Body of pancreas (tissue), 4 donors: ENCODE results near the gene GNE. TPM values are rescaled to one million over a fixed set of nuclear protein-coding genes. Genes with fewer than 3 reads are reported as not detected.

Experiments
- ATAC-seq: fragments of 150-250 bp; one replicate; pipeline ENCODE4 v1.9.1; 2016
- DNase-seq, 4 donors: peaks; one replicate each; pipeline ENCODE4 v3.0.0-alpha.2; 2019
- H3K27ac ChIP-seq, 4 donors: fragments of 200-600 bp; sonication (generic); 1 replicate in 3 of 4; 2 replicates in 1 of 4; pipeline versions ENCODE4 v1.5.1 to v1.6.1; 2016 to 2019; ENCODE audit warnings: mild to moderate bottlenecking in 1 of 4, mixed read lengths in 1 of 4, moderate library complexity in 1 of 4
- H3K27me3 ChIP-seq, 2 donors: fragments of 200-600 bp; sonication (generic); one replicate each; pipeline ENCODE4 v1.6.0; 2016; ENCODE audit warnings: mild to moderate bottlenecking in 1 of 2
- H3K36me3 ChIP-seq, 2 donors: fragments of 200-600 bp; sonication (generic); replicated peaks in 1 of 2; 2 replicates each; pipeline ENCODE4 v1.5.1; 2016; ENCODE audit warnings: low read depth in 2 of 2; ENCODE audit not compliant: insufficient read depth in 1 of 2
- H3K4me1 ChIP-seq: fragments of 200-600 bp; sonication (generic); one replicate; pipeline ENCODE4 v1.6.0; 2016
- H3K4me3 ChIP-seq, 2 donors: fragments of 200-600 bp; sonication (generic); 1 replicate in 1 of 2; 2 replicates in 1 of 2; pipeline ENCODE4 v1.5.1; 2016 to 2019
- H3K9me3 ChIP-seq, 3 donors: fragments of 200-600 bp; sonication (generic); 1 replicate in 2 of 3; 2 replicates in 1 of 3; pipeline ENCODE4 v1.5.1; 2016
- POLR2A ChIP-seq, 3 donors: fragments of 450-650 bp; IDR thresholded peaks; one replicate each; pipeline ENCODE4 v1.6.1; 2016; ENCODE audit warnings: antibody characterized with exemption in 3 of 3, mild to moderate bottlenecking in 2 of 3
- WGBS, 2 donors: methylation state at CpG; one replicate each; pipeline ENCODE4 v1.1.5; 2017; 5-methylcytosine and 5-hydroxymethylcytosine counted together
- intact Hi-C: fragments of 100-400 bp; cut with DNase I; formaldehyde crosslinking; loops from one replicate; pipeline ENCODE4 v1.15.1; 2023
- total RNA-seq, 2 donors: library from RNA; depleted of rRNA; stranded (reverse); fragments of >200 nt; gene quantifications; one replicate each; pipeline ENCODE4 v1.1.0, GENCODE V29; 2016
- TF ChIP-seq, protein P1 (sequence below), 7 experiments: fragments of 450-650 bp in 4 of 7; fragments of 200-600 bp in 3 of 7; sonication (generic) in 3 of 7; IDR thresholded peaks; one replicate each; pipeline ENCODE4 v1.5.1; 2016 to 2019; ENCODE audit warnings: antibody characterized with exemption in 7 of 7

GNE gene
- total RNA-seq, 2 donors from 2014 or later = 7.3 to 15.8 TPM

DNA sequence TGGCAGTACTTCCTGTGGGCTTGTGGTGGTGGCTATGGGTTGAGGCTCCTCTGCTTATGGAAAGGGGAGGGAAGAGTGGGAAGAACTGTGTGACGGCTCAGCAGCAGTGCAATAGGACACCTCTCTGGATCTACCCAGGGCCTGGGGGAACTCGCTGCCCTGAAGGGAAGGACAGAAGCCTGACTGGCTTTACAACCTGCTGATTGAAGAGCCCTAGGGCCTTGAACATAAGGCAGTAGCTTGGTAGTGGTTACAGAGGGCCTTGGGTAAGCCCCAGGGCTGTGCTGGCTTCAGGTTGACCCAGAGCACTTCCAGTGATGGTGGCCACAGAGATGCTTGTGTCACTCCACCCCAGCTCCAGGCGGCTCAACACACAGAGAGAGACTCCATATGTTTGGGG, 83.5 kb downstream of the GNE start:
- no peaks in the 10 kb centered on the region for H3K9me3 ChIP-seq
- H3K4me3 ChIP-seq = no peak overlapping the region
- ATAC-seq = no peak
- no peak for DNase-seq
- WGBS, 2 donors = 54 to 84% methylated on average over 2 to 3 of the region's 3 CpGs
- no peaks in the 10 kb centered on the region for H3K27me3 ChIP-seq
- intact Hi-C loops = no loop called here
- no peak overlapping the region for H3K27ac ChIP-seq
- TF ChIP-seq, protein P1, sequence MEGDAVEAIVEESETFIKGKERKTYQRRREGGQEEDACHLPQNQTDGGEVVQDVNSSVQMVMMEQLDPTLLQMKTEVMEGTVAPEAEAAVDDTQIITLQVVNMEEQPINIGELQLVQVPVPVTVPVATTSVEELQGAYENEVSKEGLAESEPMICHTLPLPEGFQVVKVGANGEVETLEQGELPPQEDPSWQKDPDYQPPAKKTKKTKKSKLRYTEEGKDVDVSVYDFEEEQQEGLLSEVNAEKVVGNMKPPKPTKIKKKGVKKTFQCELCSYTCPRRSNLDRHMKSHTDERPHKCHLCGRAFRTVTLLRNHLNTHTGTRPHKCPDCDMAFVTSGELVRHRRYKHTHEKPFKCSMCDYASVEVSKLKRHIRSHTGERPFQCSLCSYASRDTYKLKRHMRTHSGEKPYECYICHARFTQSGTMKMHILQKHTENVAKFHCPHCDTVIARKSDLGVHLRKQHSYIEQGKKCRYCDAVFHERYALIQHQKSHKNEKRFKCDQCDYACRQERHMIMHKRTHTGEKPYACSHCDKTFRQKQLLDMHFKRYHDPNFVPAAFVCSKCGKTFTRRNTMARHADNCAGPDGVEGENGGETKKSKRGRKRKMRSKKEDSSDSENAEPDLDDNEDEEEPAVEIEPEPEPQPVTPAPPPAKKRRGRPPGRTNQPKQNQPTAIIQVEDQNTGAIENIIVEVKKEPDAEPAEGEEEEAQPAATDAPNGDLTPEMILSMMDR (IDR thresholded peaks at IDR 0.05) = no peak
- no peak for TF ChIP-seq POLR2A (IDR thresholded peaks at IDR 0.05)
- H3K4me1 ChIP-seq = no peaks in the 10 kb centered on the region
- no peaks in the 10 kb centered on the region for H3K36me3 ChIP-seq

DNA sequence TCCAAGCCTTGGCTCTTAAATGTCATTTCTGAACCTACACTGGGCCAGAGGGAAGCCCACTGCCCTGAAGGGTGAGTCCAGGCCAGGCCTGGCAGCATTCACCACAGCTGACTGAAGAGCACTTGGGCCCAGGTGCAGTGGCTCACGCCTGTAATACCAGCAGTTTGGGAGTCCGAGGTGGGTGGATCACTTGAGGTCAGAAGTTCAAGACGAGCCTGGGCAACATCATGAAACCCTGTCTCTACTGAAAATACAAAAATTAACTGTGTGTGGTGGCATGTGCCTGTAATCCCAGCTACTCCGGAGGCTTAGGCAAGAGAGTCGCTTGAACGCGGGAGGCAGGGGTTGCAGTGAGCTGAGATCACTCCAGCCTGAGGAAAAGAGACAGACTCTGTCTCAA, 84.0 kb downstream of the GNE start:
- no peaks in the 10 kb centered on the region for H3K4me1 ChIP-seq
- 83 to 87% methylated on average over 7 of the region's 7 CpGs for WGBS, 2 donors
- H3K9me3 ChIP-seq = no peaks in the 10 kb centered on the region
- ATAC-seq (no peak), DNase-seq (no peak)
- no peaks in the 10 kb centered on the region for H3K36me3 ChIP-seq
- TF ChIP-seq, protein P1 (IDR thresholded peaks at IDR 0.05) = no peak
- no peak for TF ChIP-seq POLR2A (IDR thresholded peaks at IDR 0.05)
- no peak overlapping the region for H3K27ac ChIP-seq
- intact Hi-C loops = no loop called here
- H3K4me3 ChIP-seq = no peak overlapping the region
- H3K27me3 ChIP-seq = no peaks in the 10 kb centered on the region

DNA sequence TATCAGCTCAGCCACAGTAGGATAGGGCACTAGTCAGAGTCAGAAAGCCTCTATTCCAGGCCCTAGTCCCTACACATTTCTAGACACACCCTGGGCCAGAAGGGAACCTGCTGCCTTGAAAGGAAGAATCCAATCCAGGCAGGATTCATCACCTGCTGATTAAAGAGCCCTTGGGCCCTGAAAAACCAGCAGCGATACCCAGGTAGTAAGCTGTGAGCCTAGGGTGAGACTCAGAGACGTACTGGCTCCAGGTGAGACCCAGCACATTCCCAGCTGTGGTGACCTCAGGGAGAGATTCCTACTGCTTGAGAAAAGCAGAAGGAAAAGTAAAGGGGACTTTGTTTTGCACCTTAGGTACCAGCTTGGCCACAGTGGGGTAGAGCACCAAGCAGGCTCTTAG, 84.4 kb downstream of the GNE start:
- intact Hi-C loops = no loop called here
- no peak overlapping the region for H3K4me3 ChIP-seq
- DNase-seq = no peak

DNA sequence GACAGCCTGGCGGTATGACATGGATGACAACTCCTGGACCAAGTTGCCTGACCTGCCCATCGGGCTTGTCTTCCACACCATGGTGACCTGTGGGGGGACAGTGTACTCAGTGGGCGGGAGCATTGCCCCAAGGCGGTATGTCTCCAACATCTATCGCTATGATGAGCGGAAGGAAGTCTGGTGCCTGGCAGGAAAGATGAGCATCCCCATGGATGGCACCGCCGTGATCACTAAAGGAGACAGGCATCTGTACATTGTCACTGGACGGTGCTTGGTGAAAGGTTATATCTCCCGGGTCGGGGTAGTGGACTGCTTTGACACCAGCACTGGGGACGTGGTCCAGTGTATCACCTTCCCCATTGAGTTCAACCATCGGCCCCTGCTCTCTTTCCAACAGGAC, 87.7 kb downstream of the GNE start:
- TF ChIP-seq, protein P1 (IDR thresholded peaks at IDR 0.05) = no peak
- TF ChIP-seq POLR2A (IDR thresholded peaks at IDR 0.05) = no peak
- Histone ChIP-seq H3K9me3 (no peaks in the 10 kb centered on the region), H3K27me3 (no peaks in the 10 kb centered on the region), H3K36me3 (no peaks in the 10 kb centered on the region), H3K4me3 (no peak overlapping the region), H3K27ac (no peak overlapping the region), H3K4me1 (peaks cover 8% of the 10 kb centered on the region)
- 83 to 90% methylated on average over 11 to 12 of the region's 13 CpGs for WGBS, 2 donors
- ATAC-seq = no peak
- intact Hi-C loops = no loop called here
- no peak for DNase-seq

More for the DNA sequence above, 84.4 kb downstream of the GNE start:
- TF ChIP-seq, protein P1 (IDR thresholded peaks at IDR 0.05) = no peak
- no peak for TF ChIP-seq POLR2A (IDR thresholded peaks at IDR 0.05)
- H3K36me3 ChIP-seq = no peaks in the 10 kb centered on the region
- no peaks in the 10 kb centered on the region for H3K9me3 ChIP-seq
- no peak overlapping the region for H3K27ac ChIP-seq
- no peak for ATAC-seq
- 89 to 92% methylated on average over 2 of the region's 2 CpGs for WGBS, 2 donors
- H3K4me1 ChIP-seq = no peaks in the 10 kb centered on the region
- H3K27me3 ChIP-seq = no peaks in the 10 kb centered on the region

DNA sequence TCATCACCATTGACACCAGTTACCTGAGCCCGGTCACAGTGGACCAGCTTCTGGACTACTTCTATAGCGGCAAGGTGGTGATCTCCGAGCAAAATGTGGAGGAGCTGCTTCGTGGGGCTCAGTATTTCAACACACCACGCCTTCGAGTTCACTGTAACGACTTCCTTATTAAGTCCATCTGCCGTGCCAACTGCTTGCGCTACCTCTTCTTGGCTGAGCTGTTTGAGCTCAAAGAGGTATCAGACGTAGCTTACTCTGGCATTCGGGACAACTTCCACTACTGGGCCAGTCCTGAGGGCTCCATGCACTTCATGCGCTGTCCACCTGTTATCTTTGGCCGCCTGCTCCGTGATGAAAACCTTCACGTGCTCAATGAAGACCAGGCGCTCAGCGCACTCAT, 88.5 kb downstream of the GNE start:
- intact Hi-C loops = loop anchor here (5.0 kb wide), 1 partner anchor 67 kb away; no protein-coding TSS in a partner anchor
- WGBS, 2 donors = 83 to 85% methylated on average over 16 to 17 of the region's 17 CpGs

More for the DNA sequence above, 88.5 kb downstream of the GNE start:
- TF ChIP-seq, protein P1 (IDR thresholded peaks at IDR 0.05) = no peak
- no peak for TF ChIP-seq POLR2A (IDR thresholded peaks at IDR 0.05)
- H3K4me1 ChIP-seq = peaks cover 8% of the 10 kb centered on the region
- ATAC-seq (no peak), DNase-seq (no peak)
- no peaks in the 10 kb centered on the region for H3K27me3 ChIP-seq
- H3K36me3 ChIP-seq = no peaks in the 10 kb centered on the region
- H3K4me3 ChIP-seq = no peak overlapping the region
- H3K9me3 ChIP-seq = no peaks in the 10 kb centered on the region
- no peak overlapping the region for H3K27ac ChIP-seq
